Pulmonary artery endothelial cell (primary cell): ENCODE measurements around the gene EPS8L2. TPM values are rescaled to one million over a fixed set of nuclear protein-coding genes. Genes with fewer than 3 reads are reported as not detected.
"Not testable (repeated sequence)": the region's sequence is repeated elsewhere in the genome, so short reads cannot be mapped to it uniquely, and the experiment has no call there.

Experiments
- DNase-seq: peaks from one replicate; pipeline ENCODE4 v3.0.0-alpha.2; 2011; ENCODE audit warnings: low read depth, low spot score
- total RNA-seq: library from RNA; depleted of rRNA; stranded (reverse); fragments of >200 nt; gene quantifications from 2 replicates; pipeline ENCODE4 v1.2.3, GENCODE V29; 2014

The EPS8L2 gene
- total RNA-seq, 1 donor from 2014 or later, result 3.0 TPM

GRCh38 chr11:689625-690024, 16.4 kb upstream of the EPS8L2 start:
- DNase-seq, result peak; percentile 71

- DNase-seq, result not testable (repeated sequence)
Measured at GRCh38 chr11:690244-690643, 15.8 kb upstream of the EPS8L2 start.

GRCh38 chr11:690738-691633, 15.0 kb upstream of the EPS8L2 start:
- no peak for DNase-seq

GRCh38 chr11:691710-692590, 14.1 kb upstream of the EPS8L2 start:
- DNase-seq, result no peak

- no peak for DNase-seq
Measured at GRCh38 chr11:692824-693414, 13.1 kb upstream of the EPS8L2 start.

DNA sequence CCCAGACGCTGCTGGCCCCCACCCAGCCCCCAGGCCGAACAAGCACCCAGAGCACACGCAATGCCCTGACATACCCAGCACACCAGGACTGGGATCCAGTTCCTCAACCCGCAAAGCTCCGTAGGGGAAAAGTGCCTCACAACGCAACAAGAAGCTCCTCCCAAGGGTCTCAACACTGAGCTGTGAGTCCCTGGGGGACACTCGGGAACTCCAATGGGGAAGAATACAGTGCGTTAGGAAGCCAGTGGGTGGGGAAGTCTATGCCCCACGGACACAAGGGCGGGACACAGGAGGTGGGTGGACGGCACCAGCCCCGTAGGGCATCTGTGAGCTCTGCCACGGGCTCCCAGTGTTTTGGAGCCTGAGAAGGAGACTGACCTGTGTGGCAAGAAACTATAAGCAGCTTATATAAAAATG, 12.6 kb upstream of the EPS8L2 start:
- no peak for DNase-seq

DNA sequence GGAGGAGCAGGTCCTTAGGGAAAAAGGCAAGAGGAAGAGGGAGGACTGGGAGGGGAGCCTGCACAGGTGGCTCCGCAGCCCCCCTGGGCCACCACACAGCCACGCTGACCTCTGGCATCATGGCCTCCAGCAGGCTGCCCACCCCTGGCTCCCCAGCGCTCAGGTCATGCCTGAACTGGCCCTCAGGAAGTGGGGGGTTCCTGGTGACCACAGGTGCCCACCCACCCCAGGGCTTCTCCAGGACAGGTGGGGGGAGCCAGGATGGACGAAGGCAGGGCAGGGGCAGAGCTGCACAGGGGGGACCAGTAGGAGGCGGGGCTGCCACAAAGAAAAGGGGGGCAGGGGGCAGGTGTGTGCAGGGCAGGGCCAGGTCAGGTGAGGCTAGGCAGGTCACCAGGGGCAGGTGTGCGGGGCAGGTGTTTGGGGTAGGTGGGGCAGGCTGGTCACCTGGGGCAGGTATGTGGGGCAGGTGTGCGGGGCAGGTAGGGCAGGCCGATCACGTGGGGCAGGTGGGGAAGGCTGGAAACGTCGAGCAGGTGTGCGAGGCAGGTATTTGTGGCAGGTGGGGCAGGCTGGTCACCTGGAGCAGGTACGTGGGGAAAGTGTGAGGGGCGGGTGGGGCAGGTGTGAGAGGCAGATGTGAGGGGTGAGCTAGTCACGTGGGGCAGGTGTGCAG, 12.0 kb upstream of the EPS8L2 start:
- no peak for DNase-seq

DNA sequence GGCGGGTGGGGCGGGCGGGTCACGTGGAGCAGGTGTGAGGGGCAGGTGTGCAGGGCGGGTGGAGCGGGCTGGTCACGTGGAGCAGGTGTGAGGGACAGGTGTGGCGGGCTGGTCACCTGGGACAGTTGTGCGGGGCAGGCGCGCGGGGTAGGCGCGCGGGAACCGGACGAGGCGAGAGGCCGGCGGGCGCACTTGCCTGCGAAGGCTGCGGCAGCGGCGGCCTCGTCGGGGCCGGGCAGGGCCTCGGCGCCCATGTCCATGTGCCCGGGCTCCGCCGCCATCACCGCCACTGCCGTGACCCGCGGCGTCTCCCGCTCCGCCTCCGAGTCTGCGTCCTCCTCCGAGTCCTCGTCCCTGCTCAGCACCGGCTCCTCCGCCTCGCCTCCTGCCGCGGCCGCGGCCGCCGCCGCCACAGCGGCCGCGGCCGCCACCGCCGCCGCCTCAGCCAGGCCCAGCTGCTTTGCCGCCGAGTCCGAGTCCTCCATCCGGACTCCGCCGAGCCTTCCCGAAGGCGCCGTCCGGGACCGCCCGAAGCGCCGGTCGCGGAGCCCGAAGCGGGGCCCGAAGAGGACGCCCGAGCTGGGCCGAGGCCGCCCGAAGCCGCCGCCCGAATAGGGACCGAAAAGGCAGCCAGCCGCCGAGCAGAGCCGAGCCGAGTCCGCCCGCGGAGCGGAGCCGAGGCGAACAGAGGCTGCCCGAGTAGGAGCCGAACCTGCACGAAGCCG, 11.3 kb upstream of the EPS8L2 start, which contains the start of gene DEAF1:
TSS of gene DEAF1 (minus strand) at position 660 of the 725 bp plus-strand sequence. CDS start at position 485, 175 bp downstream.
- peak; percentile 92 for DNase-seq

DNA sequence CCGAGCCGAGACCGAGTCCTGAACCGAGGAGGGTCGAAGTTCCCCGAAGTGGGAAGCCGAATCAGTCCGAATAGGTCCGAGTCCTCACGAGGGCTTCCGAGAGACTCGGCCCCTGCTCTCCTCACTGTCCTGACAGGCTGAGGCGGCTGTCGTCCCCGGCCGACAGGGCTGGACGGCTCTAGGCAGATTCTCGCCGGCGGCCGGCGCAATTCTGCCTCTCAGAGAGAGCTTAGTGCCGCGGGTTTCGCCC, 10.8 kb upstream of the EPS8L2 start:
- no peak for DNase-seq

- peak; percentile 90 for DNase-seq
Measured at GRCh38 chr11:695538-696248, 10.3 kb upstream of the EPS8L2 start, which contains the start of gene TMEM80. Gene TMEM80 (plus strand): TSS chr11:695816. CDS start chr11:695828, 12 bp downstream.

GRCh38 chr11:696955-697491, 9.0 kb upstream of the EPS8L2 start:
- DNase-seq, result no peak

DNA sequence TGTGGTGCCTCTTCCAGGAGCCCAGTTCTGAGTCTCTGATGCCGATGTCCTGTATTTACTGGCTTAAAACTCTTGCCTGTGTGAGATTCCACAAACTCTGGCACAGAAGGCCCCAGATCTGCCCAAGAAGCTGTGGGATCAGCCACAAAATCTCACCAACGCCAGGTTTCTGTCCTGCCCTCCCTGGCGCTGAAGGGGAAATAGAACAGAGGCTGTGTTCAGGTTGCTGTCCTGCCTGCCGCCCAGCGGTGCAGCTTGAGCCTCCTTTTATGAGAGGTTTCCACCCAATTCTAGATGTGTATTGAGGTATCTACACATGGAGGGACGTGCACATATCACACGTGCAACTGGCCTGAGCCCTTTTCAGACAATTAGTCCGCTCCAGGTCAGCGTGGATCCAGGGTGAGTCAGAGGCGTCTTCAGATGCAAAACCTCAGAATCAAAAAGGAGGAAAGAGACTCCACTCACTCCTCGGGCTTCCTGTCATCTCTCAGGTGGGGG, 8.2 kb upstream of the EPS8L2 start:
- DNase-seq, result no peak

- DNase-seq, result no peak
Measured at GRCh38 chr11:698493-699115, 7.4 kb upstream of the EPS8L2 start.

GRCh38 chr11:699116-699508, 6.9 kb upstream of the EPS8L2 start:
- no peak for DNase-seq

GRCh38 chr11:699753-700152, 6.3 kb upstream of the EPS8L2 start:
- DNase-seq, result no peak

DNA sequence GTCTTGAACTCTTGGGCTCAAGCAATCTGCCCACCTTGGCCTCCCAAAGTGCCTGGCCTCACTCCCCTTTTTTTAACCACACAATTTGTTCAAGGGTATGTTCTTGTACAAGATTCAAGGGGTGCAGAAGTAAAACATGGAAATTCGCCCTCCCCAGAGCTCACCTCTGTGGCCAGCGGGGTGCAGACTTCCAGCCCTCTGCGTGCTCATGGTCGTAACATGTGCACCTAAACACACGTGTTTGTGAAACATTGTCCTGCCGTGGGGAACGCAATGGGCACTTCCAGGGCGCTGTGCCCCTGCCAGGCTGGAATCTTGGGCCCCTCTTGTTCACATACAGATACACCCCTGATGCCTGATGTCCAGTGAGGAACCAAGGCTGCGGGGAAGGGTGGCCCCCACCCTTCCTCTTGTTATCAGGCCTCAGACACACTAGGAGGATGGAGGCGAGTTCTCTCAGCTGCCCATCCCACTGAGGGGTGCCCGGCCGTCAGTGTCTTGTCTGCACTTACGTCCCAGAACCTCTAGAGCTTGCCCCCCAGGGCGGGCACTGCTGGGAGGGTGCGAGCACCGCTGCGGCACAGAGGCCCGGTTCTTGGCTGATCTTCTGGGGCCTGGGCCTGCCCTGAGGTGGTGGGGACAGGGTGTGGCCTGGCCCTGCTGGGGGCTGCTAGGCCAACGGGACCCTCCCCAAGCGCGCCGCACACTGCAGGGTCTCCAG, 4.1 kb upstream of the EPS8L2 start:
- no peak for DNase-seq

- DNase-seq, result no peak
Measured at GRCh38 chr11:702462-703461, 3.3 kb upstream of the EPS8L2 start.
